GM12801 (cell line): ENCODE results near the gene SPATA12.

ENCODE experiments used
- TF ChIP-seq, protein P1 (sequence below): IDR thresholded peaks from one replicate; pipeline ENCODE4 v1.5.1; 2011; ENCODE audit warnings: control low read depth; ENCODE audit not compliant: insufficient read length; ENCODE audit errors: extremely low read depth

Gene SPATA12

DNA sequence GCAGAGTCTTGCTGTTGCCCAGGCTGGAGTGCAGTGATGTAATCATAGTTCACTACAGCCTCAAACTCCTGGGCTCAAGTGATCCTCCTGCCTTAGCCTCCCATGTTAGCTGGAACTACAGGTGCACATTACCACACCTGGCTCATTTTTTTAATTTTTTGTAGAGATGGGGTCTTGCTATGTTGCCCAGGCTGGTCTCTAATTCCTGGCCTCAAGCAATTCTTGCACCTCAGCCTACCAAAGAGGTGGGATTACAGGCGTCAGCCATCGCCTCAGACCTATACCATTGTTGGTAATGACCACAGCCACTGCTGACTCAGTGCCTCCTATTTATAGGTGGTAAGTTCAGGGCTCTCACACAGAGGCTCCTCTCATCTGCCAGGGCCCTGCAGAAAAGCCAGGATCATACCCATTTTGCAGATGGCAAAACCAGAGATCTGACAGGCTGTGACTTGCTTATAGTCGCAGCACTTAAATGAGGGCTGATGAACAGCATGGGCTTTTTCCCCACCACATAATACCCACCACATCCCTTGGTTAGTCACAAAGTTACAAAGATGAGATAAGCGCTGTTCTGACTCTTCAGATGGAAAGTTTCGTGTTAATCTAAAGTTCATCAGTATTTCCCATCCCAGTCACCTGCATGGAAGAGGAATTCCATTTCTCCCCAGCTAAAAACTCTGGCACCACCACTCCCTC, 21.8 kb upstream of the SPATA12 start:
- TF ChIP-seq, protein P1, sequence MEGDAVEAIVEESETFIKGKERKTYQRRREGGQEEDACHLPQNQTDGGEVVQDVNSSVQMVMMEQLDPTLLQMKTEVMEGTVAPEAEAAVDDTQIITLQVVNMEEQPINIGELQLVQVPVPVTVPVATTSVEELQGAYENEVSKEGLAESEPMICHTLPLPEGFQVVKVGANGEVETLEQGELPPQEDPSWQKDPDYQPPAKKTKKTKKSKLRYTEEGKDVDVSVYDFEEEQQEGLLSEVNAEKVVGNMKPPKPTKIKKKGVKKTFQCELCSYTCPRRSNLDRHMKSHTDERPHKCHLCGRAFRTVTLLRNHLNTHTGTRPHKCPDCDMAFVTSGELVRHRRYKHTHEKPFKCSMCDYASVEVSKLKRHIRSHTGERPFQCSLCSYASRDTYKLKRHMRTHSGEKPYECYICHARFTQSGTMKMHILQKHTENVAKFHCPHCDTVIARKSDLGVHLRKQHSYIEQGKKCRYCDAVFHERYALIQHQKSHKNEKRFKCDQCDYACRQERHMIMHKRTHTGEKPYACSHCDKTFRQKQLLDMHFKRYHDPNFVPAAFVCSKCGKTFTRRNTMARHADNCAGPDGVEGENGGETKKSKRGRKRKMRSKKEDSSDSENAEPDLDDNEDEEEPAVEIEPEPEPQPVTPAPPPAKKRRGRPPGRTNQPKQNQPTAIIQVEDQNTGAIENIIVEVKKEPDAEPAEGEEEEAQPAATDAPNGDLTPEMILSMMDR = no peak

DNA sequence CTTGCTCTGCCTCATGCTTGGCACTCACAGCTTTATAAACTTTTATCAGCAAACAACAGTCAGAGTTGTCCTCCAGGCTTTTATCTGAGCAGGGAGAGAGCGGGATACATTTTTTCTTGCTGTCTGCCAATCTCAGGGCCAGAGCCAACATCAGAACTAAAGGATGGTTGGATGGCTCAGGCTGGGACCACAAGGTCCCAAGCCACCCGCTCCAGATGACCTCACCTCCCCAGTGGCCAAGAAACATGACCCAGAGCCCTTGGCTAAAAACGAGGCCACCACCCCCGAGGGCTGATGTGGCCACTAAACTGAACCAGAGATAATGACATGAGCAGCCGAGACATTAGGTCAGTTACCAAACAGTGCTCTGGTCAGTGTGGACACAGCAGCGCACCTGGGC, 18.8 kb upstream of the SPATA12 start:
- TF ChIP-seq, protein P1 = no peak

DNA sequence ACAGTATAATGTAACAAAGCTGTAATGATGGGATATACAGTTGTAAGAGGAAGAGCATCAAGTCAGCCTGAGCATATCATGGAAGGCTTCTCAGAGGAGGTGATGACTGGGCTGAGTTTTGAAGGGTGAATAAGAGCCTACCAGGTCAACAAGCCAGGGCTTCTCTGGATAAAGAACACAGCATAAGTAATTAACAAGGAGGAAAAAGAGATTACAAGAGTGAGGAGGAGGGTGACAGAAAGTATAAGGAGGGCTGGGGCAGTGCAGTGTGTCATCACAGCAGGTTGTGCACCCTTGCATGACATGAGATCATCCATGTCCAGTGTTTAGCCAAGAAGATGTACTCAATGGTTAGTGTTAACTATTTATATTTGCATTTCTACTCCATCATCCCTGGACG, 16.9 kb upstream of the SPATA12 start:
- TF ChIP-seq, protein P1 = no peak

- TF ChIP-seq, protein P1 = no peak
Observed at GRCh38 chr3:57046101-57046765, 14.2 kb upstream of the SPATA12 start.

GRCh38 chr3:57048052-57048671, 12.3 kb upstream of the SPATA12 start:
- TF ChIP-seq, protein P1 = no peak

GRCh38 chr3:57048728-57049127, 11.7 kb upstream of the SPATA12 start:
- TF ChIP-seq, protein P1 = no peak

DNA sequence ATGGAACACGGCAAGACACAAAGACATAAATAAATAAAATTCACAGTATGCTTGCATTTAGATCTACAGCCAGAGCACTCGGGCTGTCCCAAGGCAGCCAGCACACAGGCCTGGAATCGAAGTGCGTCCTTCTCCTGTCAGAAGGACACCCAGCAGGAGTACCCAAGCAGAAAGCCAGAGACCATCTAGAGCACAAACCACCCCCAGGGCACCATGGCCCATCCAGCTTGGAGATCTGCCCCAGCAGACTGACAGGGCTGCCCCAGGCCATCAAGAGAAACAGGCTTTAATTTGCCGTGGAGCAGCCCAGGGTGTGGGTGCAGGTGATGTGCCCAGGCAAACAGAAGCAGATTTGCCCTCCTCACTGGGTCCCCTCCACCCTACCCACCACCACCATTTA, 7.8 kb upstream of the SPATA12 start:
- TF ChIP-seq, protein P1 = no peak
